ENCODE results near the gene HSPB1. TPM values are rescaled to one million over a fixed set of nuclear protein-coding genes. Genes with fewer than 3 reads are reported as not detected.

HSPB1 gene
- total RNA-seq, 1 experiment from 2014 or later: 422 TPM

DNA sequence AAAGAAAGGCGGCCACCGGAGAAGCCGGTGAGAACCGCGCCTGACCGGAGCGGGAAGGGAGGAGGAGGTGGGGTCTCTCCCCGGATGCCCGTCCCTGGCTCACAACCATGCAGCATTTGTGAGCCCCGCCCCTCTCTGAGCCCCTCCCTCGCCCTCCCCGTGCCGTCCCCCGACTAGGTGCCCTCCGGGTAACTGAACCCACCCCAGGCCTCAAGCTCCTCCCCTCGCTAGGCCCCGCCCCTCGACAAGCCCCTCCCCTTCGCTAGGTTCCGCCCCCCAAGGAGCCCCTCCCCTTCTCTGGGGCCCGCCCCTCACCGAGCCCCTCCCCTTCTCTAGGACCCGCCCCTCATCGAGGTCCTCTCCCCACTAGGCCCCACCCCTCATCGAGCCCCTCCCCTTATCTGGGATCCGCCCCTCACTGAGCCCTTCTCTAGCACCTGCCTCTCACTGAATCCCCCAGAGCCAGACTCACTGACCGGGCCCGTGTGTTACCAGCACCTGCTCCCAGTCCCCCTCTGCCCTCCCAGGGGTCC is 42.2 kb upstream of the HSPB1 start:
- peak; percentile 68 for ATAC-seq
- in situ Hi-C loops (cut with HindIII; ENCODE audit: low pct_unique_long_range_greater_than_20kb, low sequenced_read_pairs): no loop called here
- Histone ChIP-seq H3K27ac (ENCODE audit: low read length) (no peak overlapping the region), H3K4me3 (ENCODE audit: low read depth in 2 of 2, low read length in 2 of 2) (peak overlapping the region; percentile 30 to 36), H3K36me3 (ENCODE audit: control insufficient read depth, insufficient read depth, low read length) (no peaks in the 10 kb centered on the region), H3K9me3 (ENCODE audit: control insufficient read depth, insufficient read depth, low read depth, low read length) (no peaks in the 10 kb centered on the region), H3K4me1 (ENCODE audit: control insufficient read depth, insufficient read depth, low read length) (no peaks in the 10 kb centered on the region; the same call in 1 of the 2 replicates), H3K27me3 (ENCODE audit: control insufficient read depth, insufficient read depth, low read length) (no peaks in the 10 kb centered on the region)
- ChIA-PET POLR2A (interaction anchor here (0.6 to 0.7 kb wide), 3 partner anchors 31 to 531 kb away, joined by 4 to 8 read pairs (median 6); no protein-coding TSS in a partner anchor), CTCF (interaction anchor here (0.7 kb wide), 2 partner anchors 57 to 163 kb away, joined by 3 to 6 read pairs; no protein-coding TSS in a partner anchor)
- intact Hi-C loops (cut with micrococcal nuclease; ENCODE audit: unreplicated experiment): no loop called here
- no peak for TF ChIP-seq POLR2AphosphoS5 (IDR thresholded peaks at IDR 0.05; ENCODE audit: low read depth, low read length)
- TF ChIP-seq TCF7L2 (IDR thresholded peaks at IDR 0.05; ENCODE audit: low read depth, low read length): no peak
- TF ChIP-seq, protein P1, sequence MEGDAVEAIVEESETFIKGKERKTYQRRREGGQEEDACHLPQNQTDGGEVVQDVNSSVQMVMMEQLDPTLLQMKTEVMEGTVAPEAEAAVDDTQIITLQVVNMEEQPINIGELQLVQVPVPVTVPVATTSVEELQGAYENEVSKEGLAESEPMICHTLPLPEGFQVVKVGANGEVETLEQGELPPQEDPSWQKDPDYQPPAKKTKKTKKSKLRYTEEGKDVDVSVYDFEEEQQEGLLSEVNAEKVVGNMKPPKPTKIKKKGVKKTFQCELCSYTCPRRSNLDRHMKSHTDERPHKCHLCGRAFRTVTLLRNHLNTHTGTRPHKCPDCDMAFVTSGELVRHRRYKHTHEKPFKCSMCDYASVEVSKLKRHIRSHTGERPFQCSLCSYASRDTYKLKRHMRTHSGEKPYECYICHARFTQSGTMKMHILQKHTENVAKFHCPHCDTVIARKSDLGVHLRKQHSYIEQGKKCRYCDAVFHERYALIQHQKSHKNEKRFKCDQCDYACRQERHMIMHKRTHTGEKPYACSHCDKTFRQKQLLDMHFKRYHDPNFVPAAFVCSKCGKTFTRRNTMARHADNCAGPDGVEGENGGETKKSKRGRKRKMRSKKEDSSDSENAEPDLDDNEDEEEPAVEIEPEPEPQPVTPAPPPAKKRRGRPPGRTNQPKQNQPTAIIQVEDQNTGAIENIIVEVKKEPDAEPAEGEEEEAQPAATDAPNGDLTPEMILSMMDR (IDR thresholded peaks at IDR 0.05): no peak
- no peak for TF ChIP-seq REST (IDR thresholded peaks at IDR 0.05; ENCODE audit: insufficient read depth in 1 of 2, low read depth in 2 of 2, low read length in 1 of 2)
- no peak for TF ChIP-seq SIN3A (IDR thresholded peaks at IDR 0.05; ENCODE audit: borderline replicate concordance, insufficient read depth, low read depth, low read length)
- no peak for DNase-seq (ENCODE audit: low read depth, low spot score)
- BruUV-seq (replicated peaks): no TSS peak

DNA sequence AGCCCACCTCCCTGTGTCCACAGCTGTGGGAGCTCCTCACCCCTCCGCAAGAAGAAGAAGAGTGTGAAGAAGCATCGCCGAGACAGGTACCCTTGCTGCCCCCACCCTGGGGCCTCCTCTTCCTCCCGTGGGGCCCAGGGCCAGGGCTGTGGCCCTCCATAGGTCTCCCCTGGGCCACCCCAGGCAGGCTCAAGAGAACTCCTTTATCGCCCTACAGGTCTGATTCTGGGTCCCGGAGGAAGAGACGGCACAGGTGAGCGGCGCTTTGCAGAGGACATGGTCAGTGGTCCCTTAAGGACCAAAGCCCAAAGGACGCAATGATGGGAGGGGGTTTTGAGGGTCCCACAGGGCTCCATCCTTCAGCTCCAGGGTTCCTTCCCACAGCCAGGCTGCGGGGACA is 41.1 kb upstream of the HSPB1 start:
- no TSS peak for BruUV-seq (replicated peaks)
- in situ Hi-C loops (cut with HindIII; ENCODE audit: low pct_unique_long_range_greater_than_20kb, low sequenced_read_pairs): no loop called here
- Histone ChIP-seq H3K4me1 (ENCODE audit: control insufficient read depth, insufficient read depth, low read length) (no peaks in the 10 kb centered on the region; the same call in 1 of the 2 replicates), H3K36me3 (ENCODE audit: control insufficient read depth, insufficient read depth, low read length) (no peaks in the 10 kb centered on the region), H3K9me3 (ENCODE audit: control insufficient read depth, insufficient read depth, low read depth, low read length) (no peaks in the 10 kb centered on the region), H3K4me3 (ENCODE audit: low read depth in 2 of 2, low read length in 2 of 2) (no peak overlapping the region), H3K27me3 (ENCODE audit: control insufficient read depth, insufficient read depth, low read length) (no peaks in the 10 kb centered on the region), H3K27ac (ENCODE audit: low read length) (no peak overlapping the region)
- CTCF ChIA-PET: no interaction called here
- POLR2A ChIA-PET: interaction anchor here (0.6 kb wide), 1 partner anchor 19 kb away, joined by 4 read pairs; no protein-coding TSS in a partner anchor
- TF ChIP-seq TCF7L2 (IDR thresholded peaks at IDR 0.05; ENCODE audit: low read depth, low read length): no peak
- no peak for TF ChIP-seq REST (IDR thresholded peaks at IDR 0.05; ENCODE audit: insufficient read depth in 1 of 2, low read depth in 2 of 2, low read length in 1 of 2)
- TF ChIP-seq, protein P1 (IDR thresholded peaks at IDR 0.05): no peak
- TF ChIP-seq POLR2AphosphoS5 (IDR thresholded peaks at IDR 0.05; ENCODE audit: low read depth, low read length): no peak
- no peak for TF ChIP-seq SIN3A (IDR thresholded peaks at IDR 0.05; ENCODE audit: borderline replicate concordance, insufficient read depth, low read depth, low read length)
- intact Hi-C loops (cut with micrococcal nuclease; ENCODE audit: unreplicated experiment): no loop called here
- DNase-seq (ENCODE audit: low read depth, low spot score): no peak
- no peak for ATAC-seq

Measured in Panc1 (cell line).